HEK293T (cell line): Measurements from ENCODE around the gene NKD2.

Experiments
- CTCF ChIA-PET: fragments of 350-600 bp; formaldehyde crosslinking; extraction: SDS; loops from one replicate; lab custom pipeline; 2021; ENCODE audit warnings: antibody characterized with exemption, inconsistent platforms; lab: Yijun Ruan, JAX
- POLR2A ChIA-PET: fragments of 350-600 bp; formaldehyde crosslinking; extraction: SDS; loops from one replicate; lab custom pipeline; 2020; ENCODE audit warnings: antibody characterized with exemption, inconsistent platforms; lab: Yijun Ruan, JAX
- DNase-seq: peaks from one replicate; pipeline ENCODE4 v3.0.0; 2012; ENCODE audit warnings: mixed read lengths; ENCODE audit errors: extremely low spot score
- ARNT ChIP-seq: fragments of 450-650 bp; IDR thresholded peaks from 2 replicates; pipeline ENCODE4 v1.6.1; 2017; ENCODE audit warnings: mild to moderate bottlenecking
- BHLHE40 ChIP-seq: fragments of 450-650 bp; IDR thresholded peaks from 2 replicates; pipeline ENCODE4 v1.6.1; 2016; ENCODE audit warnings: mild to moderate bottlenecking, moderate library complexity, borderline replicate concordance
- CTBP1 ChIP-seq: fragments of 450-650 bp; IDR thresholded peaks from 2 replicates; pipeline ENCODE4 v1.6.1; 2016; ENCODE audit warnings: borderline replicate concordance
- ELF4 ChIP-seq: fragments of 450-650 bp; IDR thresholded peaks from 2 replicates; pipeline ENCODE4 v1.6.1; 2017; ENCODE audit warnings: antibody characterized with exemption
- FOXA1 ChIP-seq: fragments of 450-650 bp; IDR thresholded peaks from 2 replicates; pipeline ENCODE4 v1.6.1; 2016; ENCODE audit warnings: mild to moderate bottlenecking
- FOXK2 ChIP-seq: fragments of 450-650 bp; IDR thresholded peaks from 2 replicates; pipeline ENCODE4 v1.6.1; 2016; ENCODE audit warnings: mild to moderate bottlenecking
- FOXM1 ChIP-seq: fragments of 450-650 bp; IDR thresholded peaks from 2 replicates; pipeline ENCODE4 v1.6.1; 2017; ENCODE audit warnings: mild to moderate bottlenecking, borderline replicate concordance
- HDGF ChIP-seq: fragments of 450-650 bp; IDR thresholded peaks from 2 replicates; pipeline ENCODE4 v1.6.1; 2017; ENCODE audit warnings: antibody characterized with exemption, borderline replicate concordance
- L3MBTL2 ChIP-seq: fragments of 450-650 bp; conservative IDR thresholded peaks from 2 replicates; pipeline ENCODE4 v1.6.1; 2016; ENCODE audit warnings: mild to moderate bottlenecking
- LEF1 ChIP-seq: fragments of 450-650 bp; IDR thresholded peaks from 2 replicates; pipeline ENCODE4 v1.6.1; 2017; ENCODE audit warnings: mild to moderate bottlenecking, borderline replicate concordance
- NFRKB ChIP-seq: fragments of 450-650 bp; IDR thresholded peaks from 2 replicates; pipeline ENCODE4 v1.6.1; 2016; ENCODE audit warnings: mild to moderate bottlenecking, moderate library complexity
- SP1 ChIP-seq: fragments of 450-650 bp; IDR thresholded peaks from 2 replicates; pipeline ENCODE4 v1.6.1; 2017
- SUZ12 ChIP-seq: fragments of 450-650 bp; IDR thresholded peaks from 2 replicates; pipeline ENCODE4 v1.6.1; 2016; ENCODE audit warnings: mild to moderate bottlenecking
- TARDBP ChIP-seq: fragments of 450-650 bp; IDR thresholded peaks from 2 replicates; pipeline ENCODE4 v1.6.1; 2016
- ZNF384 ChIP-seq: fragments of 450-650 bp; IDR thresholded peaks from 2 replicates; pipeline ENCODE4 v1.6.1; 2016
- TF ChIP-seq, protein P1 (sequence below): fragments of 450-650 bp; IDR thresholded peaks from 2 replicates; pipeline ENCODE4 v1.6.1; 2016

The NKD2 gene

DNA sequence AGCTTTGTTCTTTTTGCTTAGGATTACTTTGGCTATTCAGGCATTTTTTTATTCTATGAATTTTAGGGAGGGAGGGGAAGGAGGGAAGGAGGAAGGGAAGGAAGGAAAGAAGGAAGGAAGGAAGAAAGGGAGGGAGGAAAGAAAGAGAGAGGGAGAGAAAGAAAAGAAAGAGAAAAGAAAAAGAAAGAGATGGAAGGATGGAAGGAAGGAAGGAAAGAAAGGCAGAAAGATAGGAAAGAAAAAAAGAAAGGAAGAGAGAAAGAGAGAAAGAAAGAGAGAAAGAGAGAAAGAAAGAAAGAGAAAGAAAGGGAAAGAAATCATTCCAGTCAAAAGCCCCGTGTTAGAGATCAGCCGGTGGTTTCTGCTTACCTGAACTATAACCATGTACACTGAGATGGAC, 20.8 kb upstream of the NKD2 start:
- TF ChIP-seq L3MBTL2 (0 out of 2 replicates have a peak, but pooled peaks have one; percentile 19), ELF4 (no peak), FOXM1 (no peak), BHLHE40 (no peak)
- DNase-seq = no peak
- POLR2A ChIA-PET = no interaction called here
- CTCF ChIA-PET = no interaction called here

DNA sequence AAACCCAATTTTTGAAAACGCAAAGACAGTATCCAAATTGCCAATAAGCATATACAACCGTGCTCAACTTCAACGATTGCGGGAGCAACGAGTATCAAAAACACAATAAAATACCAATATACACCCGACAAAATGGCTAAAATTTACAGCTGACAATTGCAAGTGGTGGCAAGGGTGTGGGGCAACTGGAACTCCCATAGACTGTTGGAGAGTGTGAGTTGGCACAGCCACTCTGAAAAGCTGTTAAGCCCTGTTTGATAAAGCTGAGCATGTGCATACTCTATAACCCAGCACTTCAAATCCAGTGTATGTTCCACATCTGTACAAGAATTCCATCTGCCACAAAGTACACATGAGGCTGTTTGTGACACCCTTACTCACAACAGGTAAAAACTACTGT, 20.3 kb upstream of the NKD2 start:
- POLR2A ChIA-PET = no interaction called here
- no peak for TF ChIP-seq TARDBP
- no peak for TF ChIP-seq L3MBTL2
- no peak for TF ChIP-seq ZNF384
- CTCF ChIA-PET = no interaction called here
- DNase-seq = no peak

DNA sequence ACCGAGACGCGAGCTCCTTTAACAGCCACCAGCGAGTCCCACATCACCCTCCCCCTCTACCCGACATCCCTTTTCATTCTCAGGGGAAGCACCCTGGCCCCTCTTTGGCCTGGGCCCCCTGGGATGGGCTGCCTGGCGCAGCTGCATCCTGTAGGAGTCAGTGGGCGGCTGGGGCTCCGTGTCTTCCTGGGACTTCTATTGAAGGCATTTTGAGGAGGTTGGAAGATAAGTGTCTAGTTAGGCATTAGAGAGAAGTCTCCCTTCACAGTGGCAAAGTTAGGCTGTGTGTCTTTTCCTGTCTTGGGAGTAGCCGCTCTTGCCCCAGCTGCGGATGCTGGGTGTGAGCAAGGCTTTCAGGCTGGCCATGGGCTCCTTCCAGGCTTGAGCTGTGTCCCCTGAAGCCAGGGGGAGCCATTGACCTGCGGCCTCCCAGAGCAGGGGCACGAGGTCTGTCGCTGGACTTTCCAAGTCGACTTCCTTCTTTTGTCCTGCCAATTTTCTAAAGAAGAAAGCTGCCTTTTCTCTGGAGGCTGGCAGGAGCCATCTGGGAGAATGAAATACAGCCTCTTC, 18.6 kb upstream of the NKD2 start:
- no peak for DNase-seq
- ChIA-PET CTCF (interaction anchor here (0.6 to 1.4 kb wide), 3 partner anchors 19 to 705 kb away, joined by 3 to 6 read pairs (median 6); no protein-coding TSS in a partner anchor), POLR2A (no interaction called here)
- TF ChIP-seq ZNF384 (no peak), FOXA1 (no peak), ELF4 (no peak), BHLHE40 (no peak), FOXK2 (no peak), SUZ12 (no peak), LEF1 (no peak), SP1 (no peak)
- TF ChIP-seq, protein P1, sequence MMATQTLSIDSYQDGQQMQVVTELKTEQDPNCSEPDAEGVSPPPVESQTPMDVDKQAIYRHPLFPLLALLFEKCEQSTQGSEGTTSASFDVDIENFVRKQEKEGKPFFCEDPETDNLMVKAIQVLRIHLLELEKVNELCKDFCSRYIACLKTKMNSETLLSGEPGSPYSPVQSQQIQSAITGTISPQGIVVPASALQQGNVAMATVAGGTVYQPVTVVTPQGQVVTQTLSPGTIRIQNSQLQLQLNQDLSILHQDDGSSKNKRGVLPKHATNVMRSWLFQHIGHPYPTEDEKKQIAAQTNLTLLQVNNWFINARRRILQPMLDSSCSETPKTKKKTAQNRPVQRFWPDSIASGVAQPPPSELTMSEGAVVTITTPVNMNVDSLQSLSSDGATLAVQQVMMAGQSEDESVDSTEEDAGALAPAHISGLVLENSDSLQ = no peak

DNA sequence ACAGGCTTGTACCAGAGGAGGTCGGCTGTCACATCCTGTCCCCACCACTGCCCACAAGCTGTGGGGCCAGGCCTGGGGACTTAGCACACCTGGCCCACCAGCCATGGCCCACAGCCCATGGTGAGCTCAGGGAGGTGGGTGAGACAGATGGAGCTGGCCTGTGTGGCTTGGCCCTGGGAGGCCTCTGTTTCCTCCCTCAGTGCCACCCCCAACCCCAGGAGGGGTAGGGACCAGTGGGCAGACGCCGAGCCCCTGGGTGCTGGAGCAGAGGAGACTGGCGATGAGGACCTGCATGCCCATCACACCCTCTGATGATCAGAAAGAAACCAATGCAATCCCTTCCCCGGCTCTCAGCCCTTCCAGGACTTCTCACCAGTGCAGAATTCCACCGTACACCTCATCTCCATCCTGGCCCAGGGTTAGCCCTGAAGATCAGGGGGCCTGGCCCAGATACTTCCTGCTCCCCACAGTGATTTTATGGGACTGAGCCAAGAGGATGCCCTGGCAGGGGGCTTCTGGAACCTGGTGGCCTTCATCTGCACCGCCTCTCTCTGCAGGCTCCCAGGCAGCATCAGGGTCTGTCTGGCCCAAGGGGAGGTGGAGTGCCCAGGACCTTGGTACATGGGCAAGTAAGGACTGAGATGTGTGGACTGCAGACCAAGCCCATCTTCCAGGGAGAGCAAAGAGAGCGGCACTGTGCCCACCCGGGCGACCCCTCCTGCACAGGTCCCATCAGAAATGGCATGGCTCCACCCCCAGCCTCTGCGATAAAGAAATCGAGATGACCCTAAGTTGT, 16.9 kb upstream of the NKD2 start:
- no peak for DNase-seq
- ChIA-PET CTCF (interaction anchor here (0.8 to 1.2 kb wide), 2 partner anchors 10 to 18 kb away, joined by 3 to 4 read pairs; no protein-coding TSS in a partner anchor), POLR2A (no interaction called here)
- TF ChIP-seq ARNT (no peak), SP1 (no peak), FOXM1 (no peak), TARDBP (no peak)
- TF ChIP-seq, protein P1 = no peak

DNA sequence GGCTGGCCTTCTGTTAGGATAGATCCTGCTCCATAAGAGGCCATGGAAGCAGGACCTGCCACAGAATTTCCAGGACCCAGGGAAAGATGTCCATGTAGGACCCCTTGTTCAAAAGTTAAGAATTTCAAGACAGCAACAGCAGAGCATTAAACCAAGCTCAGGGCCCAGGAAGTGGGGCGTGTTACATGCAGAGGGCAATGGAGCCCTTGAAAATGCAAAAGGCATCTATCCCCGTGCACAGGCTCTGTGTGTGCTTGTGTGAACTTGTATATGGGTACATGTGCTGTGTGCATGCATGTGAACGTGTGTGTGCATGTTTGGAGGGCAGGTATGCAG, 14.4 kb upstream of the NKD2 start:
- ChIA-PET POLR2A (no interaction called here), CTCF (no interaction called here)
- no peak for DNase-seq
- no peak for TF ChIP-seq HDGF
- no peak for TF ChIP-seq NFRKB

GRCh38 chr5:994821-995220, 13.8 kb upstream of the NKD2 start:
- CTCF ChIA-PET = no interaction called here
- DNase-seq = no peak
- POLR2A ChIA-PET = interaction anchor here (1.2 kb wide), 1 partner anchor 12 kb away, joined by 3 read pairs; no protein-coding TSS in a partner anchor
- TF ChIP-seq CTBP1 = no peak
- no peak for TF ChIP-seq HDGF
- TF ChIP-seq FOXK2 = no peak
- TF ChIP-seq ELF4 = no peak
- no peak for TF ChIP-seq SUZ12

DNA sequence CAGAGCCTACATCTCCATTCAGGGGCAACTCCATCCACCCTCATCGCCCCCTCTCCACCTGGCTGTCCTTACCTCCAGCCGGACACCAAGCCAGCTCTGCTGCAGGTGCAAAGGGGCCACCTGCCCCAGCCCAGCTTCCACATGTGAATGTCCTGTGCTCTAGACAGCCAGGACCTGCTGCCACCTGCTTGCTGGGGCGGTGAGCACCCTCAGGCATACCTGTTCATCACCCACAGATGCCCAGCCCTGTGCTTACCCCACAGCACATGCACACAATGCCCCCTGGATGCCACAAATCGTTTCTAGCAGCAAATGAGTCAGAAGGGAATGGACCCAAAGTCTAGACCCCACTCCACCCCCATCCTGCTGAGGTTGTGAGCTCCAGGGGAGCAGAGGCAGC, 13.3 kb upstream of the NKD2 start:
- TF ChIP-seq TARDBP (no peak), SUZ12 (no peak), L3MBTL2 (no peak), CTBP1 (no peak), FOXK2 (no peak), ARNT (no peak), ZNF384 (no peak), SP1 (no peak), ELF4 (no peak), NFRKB (no peak), BHLHE40 (no peak)
- TF ChIP-seq, protein P1 = no peak
- no peak for DNase-seq
- CTCF ChIA-PET = no interaction called here
- POLR2A ChIA-PET = interaction anchor here (1.2 kb wide), 2 partner anchors 10 to 13 kb away, joined by 3 read pairs; no protein-coding TSS in a partner anchor
